Measurements from ENCODE around the gene GALNT7.

Gene GALNT7

DNA sequence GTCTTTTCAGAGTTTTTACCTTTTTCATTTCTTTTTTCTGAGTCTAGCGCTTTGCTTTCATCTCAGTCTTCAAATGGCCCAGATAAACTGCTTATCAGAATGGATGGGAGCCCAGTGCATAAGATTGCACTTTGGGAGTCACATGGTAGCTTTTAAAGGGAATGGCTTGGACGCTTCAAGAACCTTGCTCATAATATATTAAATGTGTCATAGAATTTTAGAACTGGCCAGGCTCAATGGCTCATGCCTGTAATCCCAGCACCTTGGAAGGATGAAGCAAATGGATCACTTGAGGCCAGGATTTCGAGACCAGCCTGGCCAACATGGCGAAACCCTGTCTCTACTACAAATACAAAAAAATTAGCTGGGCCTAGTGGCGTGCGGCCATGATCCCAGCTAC, 97.1 kb downstream of the GALNT7 start:
- Mint-ChIP-seq H3K4me3 (no peak overlapping the region), H3K4me1 (ENCODE audit: low read depth) (peaks cover 13% of the 10 kb centered on the region), H3K27ac (no peak overlapping the region), H3K9me3 (no peaks in the 10 kb centered on the region), H3K36me3 (ENCODE audit: low read depth) (no peaks in the 10 kb centered on the region), H3K27me3 (ENCODE audit: low read depth) (no peaks in the 10 kb centered on the region)

DNA sequence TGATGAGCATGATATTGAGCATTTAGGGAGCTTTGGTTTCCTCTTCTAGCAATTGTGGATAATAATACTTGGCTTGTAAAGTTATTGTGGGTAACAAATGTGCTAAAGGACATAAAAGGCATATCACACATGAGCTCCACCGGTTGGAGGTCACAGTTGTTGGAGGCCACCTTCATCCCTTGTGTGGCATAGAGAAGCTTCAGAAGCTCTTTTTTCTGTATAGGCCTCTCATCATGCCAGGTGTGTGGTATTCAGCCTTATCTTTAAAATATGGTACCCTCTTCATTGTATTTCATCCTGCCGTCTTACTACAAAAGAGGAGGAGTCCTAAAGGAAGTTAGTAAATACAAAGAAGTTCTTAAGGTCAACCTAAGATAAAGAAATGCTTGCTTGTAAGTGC, 99.1 kb downstream of the GALNT7 start:
- H3K36me3 Mint-ChIP-seq (ENCODE audit: low read depth), result no peaks in the 10 kb centered on the region
- H3K4me1 Mint-ChIP-seq (ENCODE audit: low read depth), result peaks cover 13% of the 10 kb centered on the region
- H3K4me3 Mint-ChIP-seq, result no peak overlapping the region
- H3K27me3 Mint-ChIP-seq (ENCODE audit: low read depth), result no peaks in the 10 kb centered on the region
- no peak overlapping the region for H3K27ac Mint-ChIP-seq
- no peaks in the 10 kb centered on the region for H3K9me3 Mint-ChIP-seq

DNA sequence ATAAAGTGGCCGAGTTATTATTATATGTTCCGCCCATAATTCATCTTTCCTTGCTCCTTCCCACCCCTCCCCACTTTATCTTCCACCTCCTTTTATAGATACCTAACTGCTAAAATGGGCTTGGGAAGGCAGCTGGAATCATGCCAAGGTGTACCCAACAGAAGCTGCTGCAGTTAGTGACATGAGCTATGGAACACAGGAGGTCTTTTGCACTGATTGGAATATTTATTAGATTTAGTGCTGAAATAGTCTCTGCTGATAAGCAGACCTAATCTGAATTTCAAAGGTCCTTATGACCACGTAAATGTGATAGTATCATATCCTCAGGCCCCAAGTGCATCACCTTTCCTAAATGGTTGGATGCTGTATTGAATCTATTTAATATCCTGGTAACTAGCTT, 100.7 kb downstream of the GALNT7 start:
- Mint-ChIP-seq H3K27me3 (ENCODE audit: low read depth) (no peaks in the 10 kb centered on the region), H3K27ac (no peak overlapping the region), H3K4me1 (ENCODE audit: low read depth) (peaks cover 8% of the 10 kb centered on the region), H3K4me3 (no peak overlapping the region), H3K36me3 (ENCODE audit: low read depth) (no peaks in the 10 kb centered on the region), H3K9me3 (no peaks in the 10 kb centered on the region)

DNA sequence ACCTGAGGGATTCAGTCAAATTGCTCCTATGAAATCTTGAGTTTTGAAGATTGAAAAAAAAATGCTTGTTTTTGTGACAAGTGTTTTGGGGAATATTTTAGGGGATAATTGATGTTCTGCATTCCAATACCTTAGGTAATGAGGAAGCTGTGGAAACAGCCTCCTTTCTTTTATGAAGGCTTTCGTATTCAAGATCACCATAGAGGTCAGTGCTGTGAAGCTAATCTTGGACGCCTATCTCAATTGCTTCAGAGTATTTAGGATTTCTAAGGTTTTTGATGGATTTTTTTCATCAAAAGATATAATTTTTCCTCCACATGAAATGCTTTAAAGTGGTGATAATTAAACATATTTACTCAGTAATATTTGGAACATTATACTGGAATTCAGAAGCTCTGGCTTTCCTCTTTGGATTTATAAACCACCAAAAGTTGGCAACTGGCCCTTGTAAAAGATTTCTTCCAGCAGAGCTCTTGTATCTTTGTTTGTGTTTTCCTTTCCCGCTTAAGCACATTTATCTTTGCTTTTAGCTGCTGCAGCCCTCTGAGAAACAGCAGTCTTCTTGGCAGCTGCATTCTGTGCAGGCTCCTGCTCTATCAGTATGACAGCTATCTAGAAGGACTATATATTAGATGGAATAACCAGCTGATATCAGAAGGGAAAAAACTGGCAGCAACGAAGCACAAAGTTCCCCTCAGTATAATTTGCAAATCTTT, 101.9 kb downstream of the GALNT7 start:
- H3K36me3 Mint-ChIP-seq (ENCODE audit: low read depth), result no peaks in the 10 kb centered on the region
- H3K4me1 Mint-ChIP-seq (ENCODE audit: low read depth), result peaks cover 1% of the 10 kb centered on the region
- no peaks in the 10 kb centered on the region for H3K9me3 Mint-ChIP-seq
- no peak overlapping the region for H3K27ac Mint-ChIP-seq
- H3K27me3 Mint-ChIP-seq (ENCODE audit: low read depth), result no peaks in the 10 kb centered on the region
- no peak overlapping the region for H3K4me3 Mint-ChIP-seq

DNA sequence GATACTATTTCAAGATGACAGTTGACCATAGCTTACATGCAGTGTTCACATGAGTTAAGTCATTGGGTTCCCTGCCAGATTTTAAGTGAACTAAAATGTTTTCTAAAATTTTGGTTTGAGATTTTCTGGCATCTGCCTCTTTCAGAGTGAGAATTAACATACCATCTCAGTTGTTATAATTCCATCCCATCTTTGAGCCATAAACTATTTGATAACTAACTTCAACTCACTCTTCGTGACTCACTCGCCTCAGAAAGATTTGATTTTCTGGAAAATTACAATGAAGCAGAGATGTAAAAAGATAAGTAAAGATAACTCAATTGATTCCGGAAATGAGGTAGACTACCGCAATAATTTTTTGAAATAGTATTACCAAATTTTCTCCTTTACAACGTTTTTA, 103.7 kb downstream of the GALNT7 start:
- H3K36me3 Mint-ChIP-seq (ENCODE audit: low read depth), result no peaks in the 10 kb centered on the region
- no peak overlapping the region for H3K27ac Mint-ChIP-seq
- H3K9me3 Mint-ChIP-seq, result no peaks in the 10 kb centered on the region
- peaks cover 1% of the 10 kb centered on the region for H3K4me1 Mint-ChIP-seq (ENCODE audit: low read depth)
- no peak overlapping the region for H3K4me3 Mint-ChIP-seq
- H3K27me3 Mint-ChIP-seq (ENCODE audit: low read depth), result no peaks in the 10 kb centered on the region

DNA sequence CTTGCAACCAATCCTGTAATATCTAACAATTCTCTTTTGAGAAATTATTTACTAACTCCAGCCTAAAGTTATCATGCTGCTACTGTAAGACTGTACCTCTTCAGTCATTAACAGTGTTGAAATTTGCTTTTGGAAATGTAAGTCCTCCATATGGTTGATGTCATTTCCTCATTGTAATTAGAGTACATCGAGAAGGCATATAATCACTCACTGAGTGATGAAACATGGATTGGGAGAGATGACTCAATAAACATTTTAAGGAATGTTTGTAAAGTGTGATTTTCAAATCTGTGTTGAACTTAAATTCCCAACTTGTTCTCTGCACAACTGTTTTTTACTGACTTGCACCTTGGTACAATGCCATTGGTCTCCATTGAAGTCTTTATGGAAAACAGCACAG, 104.4 kb downstream of the GALNT7 start:
- H3K27me3 Mint-ChIP-seq (ENCODE audit: low read depth), result no peaks in the 10 kb centered on the region
- H3K9me3 Mint-ChIP-seq, result no peaks in the 10 kb centered on the region
- H3K4me1 Mint-ChIP-seq (ENCODE audit: low read depth), result no peaks in the 10 kb centered on the region
- H3K27ac Mint-ChIP-seq, result no peak overlapping the region
- no peaks in the 10 kb centered on the region for H3K36me3 Mint-ChIP-seq (ENCODE audit: low read depth)
- no peak overlapping the region for H3K4me3 Mint-ChIP-seq

DNA sequence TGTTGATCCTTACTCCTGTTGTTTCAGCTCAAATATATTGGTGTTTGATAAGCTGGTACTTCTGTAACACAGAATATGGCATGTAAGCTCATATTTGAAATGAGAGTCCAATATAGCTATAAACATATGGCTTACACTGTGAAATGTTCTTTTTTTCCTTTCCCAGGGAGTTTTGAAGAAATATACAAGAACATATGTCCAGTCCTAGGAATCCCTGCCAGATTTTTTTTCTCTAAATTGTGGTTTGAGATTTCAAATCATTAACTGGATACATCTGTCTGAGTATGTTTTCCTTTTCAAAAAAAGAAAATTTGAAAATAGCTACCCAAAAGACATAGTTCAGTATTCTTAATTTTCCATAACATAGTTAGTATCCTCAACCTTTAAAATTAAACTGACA, 105.3 kb downstream of the GALNT7 start:
- no peak overlapping the region for H3K27ac Mint-ChIP-seq
- H3K4me3 Mint-ChIP-seq, result no peak overlapping the region
- no peaks in the 10 kb centered on the region for H3K4me1 Mint-ChIP-seq (ENCODE audit: low read depth)
- no peaks in the 10 kb centered on the region for H3K27me3 Mint-ChIP-seq (ENCODE audit: low read depth)
- no peaks in the 10 kb centered on the region for H3K36me3 Mint-ChIP-seq (ENCODE audit: low read depth)
- no peaks in the 10 kb centered on the region for H3K9me3 Mint-ChIP-seq

DNA sequence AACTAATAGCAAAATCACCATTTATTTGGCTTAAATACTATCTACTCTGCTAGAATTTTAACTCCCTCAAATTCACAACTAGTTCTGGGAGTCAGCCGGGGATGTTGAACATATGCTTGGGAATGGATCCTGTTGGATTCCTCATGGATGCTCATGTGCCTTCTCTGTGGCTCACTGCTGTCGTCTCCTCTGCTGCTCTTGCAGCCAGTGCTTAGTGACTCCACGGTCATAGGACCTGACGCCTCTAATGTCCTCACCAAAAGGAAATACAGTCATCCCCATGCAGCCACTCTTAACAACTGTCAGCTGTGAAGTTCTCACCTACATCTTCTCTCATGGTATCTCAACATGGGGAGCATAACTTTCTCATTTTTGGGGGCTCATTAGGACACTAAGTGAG, 106.1 kb downstream of the GALNT7 start:
- no peak overlapping the region for H3K27ac Mint-ChIP-seq
- H3K9me3 Mint-ChIP-seq, result no peaks in the 10 kb centered on the region
- H3K4me1 Mint-ChIP-seq (ENCODE audit: low read depth), result no peaks in the 10 kb centered on the region
- no peaks in the 10 kb centered on the region for H3K36me3 Mint-ChIP-seq (ENCODE audit: low read depth)
- no peaks in the 10 kb centered on the region for H3K27me3 Mint-ChIP-seq (ENCODE audit: low read depth)
- H3K4me3 Mint-ChIP-seq, result no peak overlapping the region

DNA sequence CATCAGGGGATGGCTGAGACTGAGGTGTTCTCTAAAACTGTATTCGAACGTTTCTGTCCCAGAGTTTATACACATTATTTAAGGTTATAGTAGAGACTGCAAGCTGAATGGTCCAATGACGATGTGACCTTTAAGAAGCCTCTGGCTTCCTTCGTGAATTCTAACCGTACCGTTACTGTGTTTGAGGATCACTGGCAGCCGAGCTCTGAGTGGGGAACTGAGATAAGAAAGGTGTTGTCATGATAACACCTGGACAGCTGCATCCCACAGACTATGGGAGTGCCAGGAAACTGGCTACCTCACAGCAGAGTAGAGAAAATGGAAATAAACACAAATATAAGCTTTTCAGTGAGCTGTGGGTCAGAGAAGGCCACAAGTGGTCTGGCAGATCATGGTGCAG, 106.5 kb downstream of the GALNT7 start:
- Mint-ChIP-seq H3K27me3 (ENCODE audit: low read depth) (no peaks in the 10 kb centered on the region), H3K36me3 (ENCODE audit: low read depth) (no peaks in the 10 kb centered on the region), H3K27ac (no peak overlapping the region), H3K9me3 (no peaks in the 10 kb centered on the region), H3K4me3 (no peak overlapping the region), H3K4me1 (ENCODE audit: low read depth) (no peaks in the 10 kb centered on the region)

DNA sequence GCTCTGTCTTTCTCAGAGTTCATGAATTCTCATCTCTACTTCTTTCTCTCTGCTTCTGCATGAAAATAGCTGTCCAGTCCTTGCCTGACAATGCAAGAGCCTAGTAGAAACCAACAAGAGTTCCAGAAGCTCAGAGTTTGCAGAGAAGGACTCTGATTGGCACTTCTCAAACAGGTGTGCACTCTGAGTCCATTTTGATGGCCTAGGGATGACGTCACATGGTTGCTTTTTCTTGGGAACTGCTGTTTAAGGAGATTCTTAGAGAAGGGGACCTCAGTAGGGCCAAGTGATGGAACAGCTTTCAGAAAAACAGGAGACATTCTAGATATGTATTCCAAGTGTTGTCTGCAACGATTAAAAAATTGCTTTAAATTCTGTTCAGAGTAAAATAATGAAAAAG, 108.7 kb downstream of the GALNT7 start:
- Mint-ChIP-seq H3K27me3 (ENCODE audit: low read depth) (no peaks in the 10 kb centered on the region), H3K4me3 (no peak overlapping the region), H3K9me3 (no peaks in the 10 kb centered on the region), H3K4me1 (ENCODE audit: low read depth) (peaks cover 2% of the 10 kb centered on the region), H3K27ac (no peak overlapping the region), H3K36me3 (ENCODE audit: low read depth) (no peaks in the 10 kb centered on the region)

DNA sequence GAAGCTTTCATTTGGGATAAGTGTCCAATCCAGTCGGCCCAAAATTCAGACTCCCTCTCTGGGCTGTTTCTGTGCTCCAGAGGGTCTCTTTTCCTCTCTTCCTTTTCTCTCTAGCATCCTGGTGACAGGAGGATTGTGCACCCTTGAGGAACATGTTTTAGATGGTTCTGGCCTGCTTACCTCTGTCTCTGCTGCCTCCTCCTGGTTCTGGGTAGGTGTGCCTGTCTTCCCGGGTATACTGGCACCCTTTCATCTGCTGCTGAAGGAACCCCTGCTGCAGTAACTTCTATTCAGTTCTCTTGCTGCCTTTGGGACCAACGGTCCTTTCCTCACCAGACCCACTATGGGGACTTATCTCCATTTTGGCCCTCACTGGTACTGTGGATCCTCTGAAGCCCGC, 112.4 kb downstream of the GALNT7 start:
- Mint-ChIP-seq H3K4me1 (ENCODE audit: low read depth) (peaks cover 4% of the 10 kb centered on the region), H3K9me3 (peaks cover 5% of the 10 kb centered on the region), H3K4me3 (no peak overlapping the region), H3K27me3 (ENCODE audit: low read depth) (no peaks in the 10 kb centered on the region), H3K36me3 (ENCODE audit: low read depth) (no peaks in the 10 kb centered on the region), H3K27ac (no peak overlapping the region)

DNA sequence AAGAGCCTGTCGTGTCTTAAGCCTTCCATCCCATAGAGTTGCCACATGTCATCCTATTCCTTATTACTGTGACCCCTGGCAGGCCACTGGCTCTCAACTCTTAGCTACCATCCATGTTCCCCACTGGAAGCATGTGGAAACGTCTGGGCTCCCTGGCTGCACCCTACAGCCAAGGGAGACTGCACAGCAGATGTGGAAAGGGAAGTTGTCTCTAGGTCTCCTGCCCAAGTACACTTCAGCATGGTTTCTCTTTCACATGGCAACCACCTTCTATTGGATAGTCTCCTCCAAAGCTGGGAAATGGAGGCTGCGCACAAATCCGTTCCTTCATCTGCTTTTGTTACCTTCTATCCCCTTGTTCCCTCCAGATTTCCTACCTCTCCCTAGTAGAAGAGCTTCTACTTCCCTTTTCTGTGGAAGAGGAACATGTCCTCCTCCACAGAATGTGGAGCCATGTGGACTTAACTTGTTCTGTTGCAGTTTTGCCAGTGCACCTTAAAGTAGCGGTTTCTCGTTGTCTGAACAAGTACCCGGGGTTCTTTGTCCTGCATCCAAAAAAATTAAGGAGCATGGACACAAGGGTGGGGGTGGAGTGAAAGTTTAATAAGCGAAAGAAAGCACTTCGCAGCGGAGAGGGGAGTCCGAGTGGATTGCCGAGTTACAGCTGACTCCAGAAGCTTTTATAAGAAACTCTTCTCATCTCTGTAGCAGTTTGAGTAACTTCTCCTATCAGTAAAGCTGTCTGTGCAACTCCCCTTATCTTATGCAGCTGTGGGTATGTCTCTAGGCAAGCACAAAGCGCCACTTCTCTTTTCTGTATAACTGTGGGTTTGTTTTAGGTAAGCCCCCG, 113.0 kb downstream of the GALNT7 start:
- H3K9me3 Mint-ChIP-seq, result peaks cover 7% of the 10 kb centered on the region
- H3K4me1 Mint-ChIP-seq (ENCODE audit: low read depth), result peaks cover 4% of the 10 kb centered on the region
- H3K27ac Mint-ChIP-seq, result no peak overlapping the region
- H3K36me3 Mint-ChIP-seq (ENCODE audit: low read depth), result no peaks in the 10 kb centered on the region
- H3K4me3 Mint-ChIP-seq, result no peak overlapping the region
- no peaks in the 10 kb centered on the region for H3K27me3 Mint-ChIP-seq (ENCODE audit: low read depth)

DNA sequence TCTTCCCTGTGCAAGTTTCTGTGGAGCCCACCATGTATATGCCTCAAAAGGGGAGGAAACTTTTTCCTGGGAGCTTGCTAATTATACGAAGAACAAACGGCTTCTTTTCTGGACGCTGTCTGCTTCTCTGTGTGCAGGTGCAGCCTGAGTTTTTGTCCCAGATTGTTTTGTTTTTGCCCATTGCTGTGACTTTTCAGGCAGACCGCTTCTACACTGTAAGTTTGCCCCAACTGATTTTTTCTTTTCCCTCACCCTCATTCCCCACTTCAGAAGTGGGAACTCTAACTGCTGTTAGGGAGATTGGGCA, 113.6 kb downstream of the GALNT7 start:
- no peak overlapping the region for H3K4me3 Mint-ChIP-seq
- H3K36me3 Mint-ChIP-seq (ENCODE audit: low read depth), result no peaks in the 10 kb centered on the region
- H3K4me1 Mint-ChIP-seq (ENCODE audit: low read depth), result peaks cover 4% of the 10 kb centered on the region
- H3K9me3 Mint-ChIP-seq, result peaks cover 10% of the 10 kb centered on the region
- no peaks in the 10 kb centered on the region for H3K27me3 Mint-ChIP-seq (ENCODE audit: low read depth)
- no peak overlapping the region for H3K27ac Mint-ChIP-seq

DNA sequence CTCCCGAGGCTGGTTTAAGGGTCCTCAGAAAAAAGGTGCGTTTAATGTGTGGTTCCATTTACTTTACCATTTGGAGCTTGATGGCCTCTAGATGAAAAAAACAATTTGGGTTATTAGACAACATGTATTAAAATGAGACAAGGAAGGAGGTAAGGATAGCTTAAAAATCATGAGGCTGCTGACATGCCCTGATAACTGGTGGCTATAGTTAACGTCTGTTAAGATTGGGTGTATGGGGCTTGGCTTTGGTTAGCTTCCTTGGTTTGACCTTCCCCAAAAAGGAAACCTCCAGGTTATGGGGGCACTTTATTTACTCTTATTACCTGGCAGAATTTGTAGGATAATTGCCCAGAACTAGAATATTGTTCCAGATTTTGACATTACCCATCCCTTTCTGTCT, 114.0 kb downstream of the GALNT7 start:
- peaks cover 4% of the 10 kb centered on the region for H3K4me1 Mint-ChIP-seq (ENCODE audit: low read depth)
- no peak overlapping the region for H3K27ac Mint-ChIP-seq
- H3K36me3 Mint-ChIP-seq (ENCODE audit: low read depth), result no peaks in the 10 kb centered on the region
- no peak overlapping the region for H3K4me3 Mint-ChIP-seq
- no peaks in the 10 kb centered on the region for H3K27me3 Mint-ChIP-seq (ENCODE audit: low read depth)
- H3K9me3 Mint-ChIP-seq, result peaks cover 10% of the 10 kb centered on the region

DNA sequence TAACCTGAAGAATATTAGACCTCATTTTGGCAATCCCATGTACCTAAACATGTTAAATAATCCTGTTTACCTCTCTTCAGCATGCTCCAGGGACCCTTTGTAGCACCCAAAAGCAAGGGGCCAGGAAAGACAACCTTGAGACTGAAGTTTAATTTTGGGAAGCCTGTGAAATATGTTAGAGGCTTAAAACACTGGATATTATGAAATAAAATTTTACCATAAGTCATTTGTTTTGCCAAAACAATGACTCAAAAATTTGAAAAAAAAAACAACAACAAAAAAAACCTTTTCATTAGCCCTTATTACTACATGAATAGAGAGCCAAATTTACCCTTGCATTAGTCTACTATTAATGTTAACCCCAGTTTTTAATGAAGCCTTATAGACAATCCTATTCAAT, 115.9 kb downstream of the GALNT7 start:
- Mint-ChIP-seq H3K36me3 (ENCODE audit: low read depth) (no peaks in the 10 kb centered on the region), H3K4me1 (ENCODE audit: low read depth) (peaks cover 14% of the 10 kb centered on the region), H3K4me3 (no peak overlapping the region), H3K27ac (no peak overlapping the region), H3K9me3 (peaks cover 10% of the 10 kb centered on the region), H3K27me3 (ENCODE audit: low read depth) (no peaks in the 10 kb centered on the region)
